Naive thymus-derived CD4-positive, alpha-beta T cell (primary cell): Measurements from ENCODE around the gene CLASP1. TPM values are rescaled to one million over a fixed set of nuclear protein-coding genes. Genes with fewer than 3 reads are reported as not detected.

ENCODE experiments used
- ATAC-seq: fragments of 150-1000 bp; cut with Tn5 transposase; 2 replicates; pipeline ENCODE4 v1.10.0; 2021; ENCODE audit warnings: mild to moderate bottlenecking, moderate library complexity
- CTCF ChIA-PET: fragments of 350-600 bp; sonication (Branson Sonifier 250); formaldehyde crosslinking; loops from one replicate; lab custom pipeline; 2021; ENCODE audit warnings: antibody characterized with exemption; lab: Charles Lee
- POLR2A ChIA-PET: fragments of 350-600 bp; sonication (Branson Sonifier 250); formaldehyde crosslinking; loops from one replicate; lab custom pipeline; 2021; ENCODE audit warnings: antibody characterized with exemption, inconsistent platforms; lab: Charles Lee
- DNase-seq, 9 donors: peaks; one replicate each; pipeline versions ENCODE4 v3.0.0 to v3.0.0-alpha.2; 2020 to 2022; ENCODE audit warnings: mixed read lengths in 1 of 9
- H3K27ac ChIP-seq: one replicate; pipeline ENCODE4 v1.7.0; 2013; ENCODE audit warnings: mild to moderate bottlenecking, low read depth, low read length, moderate library complexity
- H3K27me3 ChIP-seq, 2 donors: one replicate each; pipeline ENCODE4 v1.7.0; 2013; ENCODE audit warnings: low read length in 2 of 2, mild to moderate bottlenecking in 2 of 2, moderate library complexity in 2 of 2; ENCODE audit not compliant: control insufficient read depth in 2 of 2, insufficient read depth in 2 of 2
- H3K36me3 ChIP-seq, 3 experiments: 1 replicate in 2 of 3; 2 replicates in 1 of 3; pipeline ENCODE4 v1.7.0; 2013; ENCODE audit warnings: low read length in 3 of 3, mild to moderate bottlenecking in 3 of 3, moderate library complexity in 1 of 3; ENCODE audit not compliant: insufficient read depth in 3 of 3, control insufficient read depth in 2 of 3
- H3K4me1 ChIP-seq, 2 donors: one replicate each; pipeline ENCODE4 v1.7.0; 2013; ENCODE audit warnings: low read length in 2 of 2, mild to moderate bottlenecking in 2 of 2, moderate library complexity in 1 of 2; ENCODE audit not compliant: control insufficient read depth in 2 of 2, insufficient read depth in 2 of 2
- H3K4me3 ChIP-seq: 2 replicates; pipeline ENCODE4 v1.7.0; 2013; ENCODE audit warnings: mild to moderate bottlenecking, low read length
- H3K9me3 ChIP-seq, 3 experiments: 1 replicate in 2 of 3; 2 replicates in 1 of 3; pipeline ENCODE4 v1.7.0; 2013; ENCODE audit warnings: low read length in 3 of 3; ENCODE audit not compliant: control insufficient read depth in 2 of 3
- H3K27ac Mint-ChIP-seq, 9 donors: one replicate each; pipeline ENCODE4 v1.8.0; 2020 to 2022; ENCODE audit warnings: mixed read lengths in 9 of 9, mild to moderate bottlenecking in 8 of 9, moderate library complexity in 5 of 9, inconsistent platforms in 2 of 9
- H3K27me3 Mint-ChIP-seq, 5 donors: one replicate each; pipeline ENCODE4 v1.8.0; 2021 to 2022; ENCODE audit warnings: mixed read lengths in 5 of 5, mild to moderate bottlenecking in 1 of 5
- H3K36me3 Mint-ChIP-seq, 5 donors: one replicate each; pipeline ENCODE4 v1.8.0; 2020 to 2022; ENCODE audit warnings: mixed read lengths in 5 of 5, mild to moderate bottlenecking in 3 of 5, inconsistent platforms in 1 of 5
- H3K4me1 Mint-ChIP-seq, 7 donors: one replicate each; pipeline ENCODE4 v1.8.0; 2020 to 2022; ENCODE audit warnings: mixed read lengths in 7 of 7, mild to moderate bottlenecking in 3 of 7, inconsistent platforms in 1 of 7
- H3K4me3 Mint-ChIP-seq, 10 donors: one replicate each; pipeline ENCODE4 v1.8.0; 2020 to 2022; ENCODE audit warnings: mild to moderate bottlenecking in 10 of 10, mixed read lengths in 10 of 10, moderate library complexity in 6 of 10, inconsistent platforms in 2 of 10
- H3K9me3 Mint-ChIP-seq, 11 donors: one replicate each; pipeline ENCODE4 v1.8.0; 2020 to 2022; ENCODE audit warnings: mixed read lengths in 11 of 11, mild to moderate bottlenecking in 4 of 11, inconsistent platforms in 1 of 11, moderate library complexity in 1 of 11
- intact Hi-C, 2 donors: fragments of 100-400 bp; cut with micrococcal nuclease; formaldehyde crosslinking; loops; one replicate each; pipeline ENCODE4 v1.15.1; 2023
- polyA plus RNA-seq, 2 donors: library from polyadenylated mRNA; unstranded; fragments of 300-500 nt; fragmentation: Illumina TruSeq; gene quantifications; one replicate each; pipeline ENCODE4 v1.2.3, GENCODE V29; 2021
- total RNA-seq, 6 experiments: library from RNA in 5 of 6; stranded (reverse) in 5 of 6; gene quantifications; 1 replicate in 5 of 6; 2 replicates in 1 of 6; pipeline ENCODE4 v1.2.3 and lab custom pipeline; 2021 to 2026

CLASP1 gene
- total and polyA plus RNA-seq, 7 experiments from 2014 or later: 13.8 to 76.3 (median 61.6) TPM

DNA sequence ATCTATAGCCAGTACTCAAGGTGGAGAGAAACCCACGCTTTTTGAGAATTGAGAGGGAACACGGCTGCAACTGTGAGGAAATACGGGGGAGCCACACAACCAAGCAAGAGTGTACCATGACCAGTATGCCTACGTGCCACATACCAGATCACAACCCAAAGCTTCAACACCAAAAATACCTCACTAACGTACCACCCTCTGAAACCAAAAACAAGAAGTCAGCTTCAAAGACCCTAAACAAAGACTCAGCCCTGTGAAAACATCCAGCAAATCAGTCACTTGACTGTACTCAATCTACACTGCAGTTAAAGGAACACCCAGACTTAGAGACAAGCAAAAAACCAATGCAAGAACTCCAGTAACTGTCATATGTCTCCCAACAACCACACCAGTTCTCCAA, 101.6 kb downstream of the CLASP1 start:
- peak overlapping the region in 1 of 9 donors; percentile 47 for H3K27ac Mint-ChIP-seq
- CTCF ChIA-PET: no interaction called here
- peaks cover 14 to 39% (median 27%) of the 10 kb centered on the region in 5 donors for H3K36me3 Mint-ChIP-seq
- no peaks in the 10 kb centered on the region for H3K27me3 ChIP-seq
- ATAC-seq: no peak
- H3K27me3 Mint-ChIP-seq: no peaks in the 10 kb centered on the region
- H3K9me3 Mint-ChIP-seq: peaks cover 0 to 33% (median 6%) of the 10 kb centered on the region in 11 donors
- peak overlapping the region in 1 of 10 donors; percentile 5 for H3K4me3 Mint-ChIP-seq
- no peak overlapping the region for H3K4me3 ChIP-seq
- intact Hi-C loops: no loop called here
- peaks cover 31 to 71% (median 52%) of the 10 kb centered on the region in 7 donors for H3K4me1 Mint-ChIP-seq
- no peak overlapping the region for H3K27ac ChIP-seq
- no peaks in the 10 kb centered on the region for H3K36me3 ChIP-seq
- H3K4me1 ChIP-seq: no peaks in the 10 kb centered on the region
- POLR2A ChIA-PET: no interaction called here
- no peak for DNase-seq
- H3K9me3 ChIP-seq: no peaks in the 10 kb centered on the region

- H3K36me3 Mint-ChIP-seq: peaks cover 14 to 28% (median 21%) of the 10 kb centered on the region in 5 donors
- H3K27me3 ChIP-seq: no peaks in the 10 kb centered on the region
- H3K27ac Mint-ChIP-seq: peak overlapping the region in 2 of 9 donors; percentile 32 to 74
- CTCF ChIA-PET: no interaction called here
- peaks cover 20 to 53% (median 35%) of the 10 kb centered on the region in 7 donors for H3K4me1 Mint-ChIP-seq
- intact Hi-C loops: no loop called here
- no peaks in the 10 kb centered on the region for H3K9me3 ChIP-seq
- no peak for ATAC-seq
- H3K9me3 Mint-ChIP-seq: peaks cover 0 to 27% (median 6%) of the 10 kb centered on the region in 11 donors
- peak overlapping the region in 1 of 10 donors; percentile 3 for H3K4me3 Mint-ChIP-seq
- H3K36me3 ChIP-seq: no peaks in the 10 kb centered on the region
- POLR2A ChIA-PET: interaction anchor here (0.6 to 1.0 kb wide), 2 partner anchors 41 to 97 kb away, joined by 3 to 4 read pairs; no protein-coding TSS in a partner anchor
- H3K27ac ChIP-seq: no peak overlapping the region
- DNase-seq: no peak
- H3K27me3 Mint-ChIP-seq: no peaks in the 10 kb centered on the region
- H3K4me3 ChIP-seq: no peak overlapping the region
- H3K4me1 ChIP-seq: no peaks in the 10 kb centered on the region
Measured at GRCh38 chr2:121545913-121546312, 103.3 kb downstream of the CLASP1 start.

GRCh38 chr2:121545257-121545656, 104.0 kb downstream of the CLASP1 start:
- peaks cover 10 to 22% (median 19%) of the 10 kb centered on the region in 5 donors for H3K36me3 Mint-ChIP-seq
- no peak overlapping the region for H3K4me3 Mint-ChIP-seq
- H3K27me3 Mint-ChIP-seq: no peaks in the 10 kb centered on the region
- Histone ChIP-seq H3K36me3 (no peaks in the 10 kb centered on the region), H3K4me1 (no peaks in the 10 kb centered on the region), H3K9me3 (no peaks in the 10 kb centered on the region), H3K4me3 (no peak overlapping the region), H3K27me3 (no peaks in the 10 kb centered on the region), H3K27ac (no peak overlapping the region)
- peaks cover 0 to 20% (median 6%) of the 10 kb centered on the region in 11 donors for H3K9me3 Mint-ChIP-seq
- DNase-seq: no peak
- no peak for ATAC-seq
- CTCF ChIA-PET: no interaction called here
- intact Hi-C loops: no loop called here
- POLR2A ChIA-PET: interaction anchor here (1.0 kb wide), 1 partner anchor 41 kb away, joined by 3 read pairs; no protein-coding TSS in a partner anchor
- peaks cover 17 to 48% (median 29%) of the 10 kb centered on the region in 7 donors for H3K4me1 Mint-ChIP-seq
- H3K27ac Mint-ChIP-seq: no peak overlapping the region

DNA sequence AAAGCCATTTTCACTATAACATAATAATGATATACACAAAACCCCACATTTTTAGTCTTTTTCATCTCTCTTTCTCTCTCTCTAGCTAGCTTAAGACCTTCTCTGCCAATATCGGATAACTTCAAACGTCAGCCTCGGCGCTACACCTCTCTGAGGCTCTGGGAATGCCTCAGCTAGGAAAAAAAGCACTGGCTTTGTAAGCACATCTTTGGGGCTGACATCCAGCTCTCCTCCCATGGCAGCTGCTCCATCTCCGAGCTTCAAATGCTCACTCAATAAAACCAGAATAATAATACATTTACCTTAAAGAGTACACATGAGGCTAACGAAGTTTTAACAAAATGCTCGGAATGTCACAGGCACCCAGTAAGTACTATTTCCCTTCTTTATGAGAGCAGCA, 107.8 kb downstream of the CLASP1 start:
- Mint-ChIP-seq H3K4me3 (no peak overlapping the region), H3K9me3 (no peaks in the 10 kb centered on the region), H3K27me3 (no peaks in the 10 kb centered on the region), H3K4me1 (peaks cover 22 to 48% (median 32%) of the 10 kb centered on the region in 7 donors), H3K36me3 (peaks cover 0 to 3% (median 0%) of the 10 kb centered on the region in 5 donors), H3K27ac (no peak overlapping the region)
- Histone ChIP-seq H3K36me3 (no peaks in the 10 kb centered on the region), H3K4me3 (no peak overlapping the region), H3K27ac (no peak overlapping the region), H3K9me3 (no peaks in the 10 kb centered on the region), H3K27me3 (no peaks in the 10 kb centered on the region), H3K4me1 (peaks cover 0 to 4% of the 10 kb centered on the region in 2 donors)
- ATAC-seq (no peak), DNase-seq (no peak)
- ChIA-PET CTCF (no interaction called here), POLR2A (interaction anchor here (0.8 kb wide), 1 partner anchor 11 kb away, joined by 3 read pairs; the partner anchor contains the start of gene RNU4ATAC)
- intact Hi-C loops: no loop called here

GRCh38 chr2:121539750-121540469, 109.4 kb downstream of the CLASP1 start:
- POLR2A ChIA-PET: no interaction called here
- no peak for ATAC-seq
- peaks cover 0 to 4% (median 2%) of the 10 kb centered on the region in 5 donors for H3K36me3 Mint-ChIP-seq

GRCh38 chr2:121536850-121537557, 112.3 kb downstream of the CLASP1 start:
- intact Hi-C loops: no loop called here
- peaks cover 0 to 4% of the 10 kb centered on the region in 2 donors for H3K4me1 ChIP-seq
- H3K27me3 ChIP-seq: no peaks in the 10 kb centered on the region
- POLR2A ChIA-PET: interaction anchor here (1.2 kb wide), 1 partner anchor 162 kb away, joined by 3 read pairs; no protein-coding TSS in a partner anchor
- no peak for ATAC-seq
- Mint-ChIP-seq H3K4me1 (peaks cover 15 to 50% (median 39%) of the 10 kb centered on the region in 7 donors), H3K27me3 (no peaks in the 10 kb centered on the region), H3K9me3 (no peaks in the 10 kb centered on the region), H3K4me3 (no peak overlapping the region), H3K27ac (peak overlapping the region in 6 of 9 donors; percentile 1 to 83 (median 41)), H3K36me3 (peaks cover 0 to 4% (median 0%) of the 10 kb centered on the region in 5 donors)
- H3K4me3 ChIP-seq: no peak overlapping the region
- no peak for DNase-seq
- no peaks in the 10 kb centered on the region for H3K36me3 ChIP-seq
- CTCF ChIA-PET: interaction anchor here (0.6 kb wide), 1 partner anchor 179 kb away, joined by 3 read pairs; no protein-coding TSS in a partner anchor
- no peak overlapping the region for H3K27ac ChIP-seq
- no peaks in the 10 kb centered on the region for H3K9me3 ChIP-seq

More at GRCh38 chr2:121539750-121540469, 109.4 kb downstream of the CLASP1 start:
- Histone ChIP-seq H3K27me3 (no peaks in the 10 kb centered on the region), H3K4me1 (peaks cover 0 to 4% of the 10 kb centered on the region in 2 donors), H3K27ac (no peak overlapping the region), H3K4me3 (peak overlapping the region; percentile 3), H3K36me3 (no peaks in the 10 kb centered on the region), H3K9me3 (no peaks in the 10 kb centered on the region)
- Mint-ChIP-seq H3K27me3 (no peaks in the 10 kb centered on the region), H3K4me3 (peak overlapping the region in 3 of 10 donors; percentile 1 to 36 (median 17)), H3K4me1 (peaks cover 18 to 39% (median 31%) of the 10 kb centered on the region in 7 donors), H3K27ac (peak overlapping the region in 7 of 9 donors; percentile 16 to 61 (median 28)), H3K9me3 (no peaks in the 10 kb centered on the region)
- CTCF ChIA-PET: no interaction called here
- DNase-seq: no peak
- intact Hi-C loops: no loop called here
